BJ (cell line): Measurements from ENCODE around the gene COTL1. TPM values are rescaled to one million over a fixed set of nuclear protein-coding genes. Genes with fewer than 3 reads are reported as not detected.

ENCODE experiments used
- CTCF ChIA-PET: fragments of 350-600 bp; formaldehyde crosslinking; extraction: SDS; loops from one replicate; lab custom pipeline; 2021; ENCODE audit warnings: antibody characterized with exemption, inconsistent platforms; lab: Yijun Ruan, JAX
- POLR2A ChIA-PET: fragments of 300-600 bp; sonication (Branson Sonifier 250); formaldehyde crosslinking; extraction: SDS; loops from one replicate; lab custom pipeline; 2021; ENCODE audit warnings: antibody characterized with exemption; lab: Charles Lee
- DNase-seq: peaks from one replicate; pipeline ENCODE4 v3.0.0-alpha.2; 2011; ENCODE audit warnings: low read depth
- H3K27me3 ChIP-seq: 2 replicates; pipeline ENCODE4 v1.6.0; 2011; ENCODE audit warnings: low read length; ENCODE audit not compliant: control insufficient read depth, insufficient read depth
- H3K36me3 ChIP-seq: 2 replicates; pipeline ENCODE4 v1.5.1; 2011; ENCODE audit warnings: low read length; ENCODE audit not compliant: control insufficient read depth, insufficient read depth
- H3K4me3 ChIP-seq: 2 replicates; pipeline ENCODE4 v1.5.1; 2011; ENCODE audit warnings: low read depth, mild to moderate bottlenecking, control low read depth, low read length
- polyA plus RNA-seq: library from polyadenylated mRNA; depleted of rRNA; stranded (reverse); fragments of >200 nt; gene quantifications from 2 replicates; pipeline ENCODE4 v1.2.3, GENCODE V29; 2011
- TF ChIP-seq, protein P1 (sequence below): IDR thresholded peaks from 2 replicates; pipeline ENCODE4 v1.5.1; 2011; ENCODE audit warnings: low read depth, mild to moderate bottlenecking, control low read depth, inconsistent platforms, low read length, moderate library complexity; ENCODE audit not compliant: insufficient read depth

Gene COTL1
- polyA plus RNA-seq, 1 experiment: 166 TPM

DNA sequence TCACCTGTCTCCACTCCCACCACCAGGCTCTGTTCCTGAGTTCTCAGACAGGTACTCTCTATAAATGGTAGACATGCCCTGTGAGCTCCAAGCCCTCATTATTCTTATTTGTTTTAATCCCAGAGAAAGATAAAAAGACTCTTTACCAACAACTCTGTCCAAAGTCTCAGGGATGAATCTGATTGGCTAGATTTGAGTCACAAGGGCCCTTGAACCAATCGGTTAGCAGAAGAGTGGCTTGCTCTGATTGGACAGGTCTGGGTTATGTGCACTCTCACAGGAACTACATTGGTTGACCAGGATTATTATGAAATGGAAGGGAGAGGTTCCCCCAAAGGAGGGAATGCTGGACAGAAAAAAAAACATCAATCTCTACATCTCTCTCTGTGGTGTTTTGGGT is 7.5 kb downstream of the COTL1 start:
- CTCF ChIA-PET: interaction anchor here (1.2 kb wide), 1 partner anchor 12 kb away, joined by 4 read pairs; no protein-coding TSS in a partner anchor

DNA sequence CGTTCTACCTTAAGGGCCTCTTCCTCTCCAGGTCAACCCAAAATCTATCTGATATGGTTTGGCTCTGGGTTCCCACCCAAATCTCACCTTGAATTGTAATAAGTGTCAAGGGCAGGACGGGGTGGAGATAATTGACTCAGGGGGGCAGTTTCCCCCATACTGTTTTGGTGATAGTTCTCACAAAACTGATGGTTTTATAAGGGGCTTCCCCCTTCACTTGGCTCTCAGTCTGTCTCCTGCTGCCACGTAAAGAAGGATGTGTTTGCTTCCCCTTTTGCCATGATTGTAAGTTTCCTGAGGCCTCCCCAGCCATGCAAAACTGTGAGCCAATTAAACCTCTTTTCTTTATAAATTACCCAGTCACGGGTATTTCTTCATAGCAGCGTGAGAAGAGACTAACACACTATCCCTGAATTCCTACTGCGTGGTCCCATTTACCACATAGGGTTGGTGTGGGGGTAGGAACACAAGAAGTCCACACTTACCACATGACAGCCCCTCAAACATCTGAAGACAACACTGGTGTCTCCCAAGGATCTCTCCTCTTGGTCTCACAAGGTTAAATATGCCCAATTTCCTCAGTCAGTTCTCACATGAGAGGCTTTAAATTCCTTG is 8.2 kb downstream of the COTL1 start:
- Histone ChIP-seq H3K27me3 (no peaks in the 10 kb centered on the region), H3K36me3 (peaks cover 3% of the 10 kb centered on the region), H3K4me3 (no peak overlapping the region)
- DNase-seq: no peak
- CTCF ChIA-PET: no interaction called here
- TF ChIP-seq, protein P1, sequence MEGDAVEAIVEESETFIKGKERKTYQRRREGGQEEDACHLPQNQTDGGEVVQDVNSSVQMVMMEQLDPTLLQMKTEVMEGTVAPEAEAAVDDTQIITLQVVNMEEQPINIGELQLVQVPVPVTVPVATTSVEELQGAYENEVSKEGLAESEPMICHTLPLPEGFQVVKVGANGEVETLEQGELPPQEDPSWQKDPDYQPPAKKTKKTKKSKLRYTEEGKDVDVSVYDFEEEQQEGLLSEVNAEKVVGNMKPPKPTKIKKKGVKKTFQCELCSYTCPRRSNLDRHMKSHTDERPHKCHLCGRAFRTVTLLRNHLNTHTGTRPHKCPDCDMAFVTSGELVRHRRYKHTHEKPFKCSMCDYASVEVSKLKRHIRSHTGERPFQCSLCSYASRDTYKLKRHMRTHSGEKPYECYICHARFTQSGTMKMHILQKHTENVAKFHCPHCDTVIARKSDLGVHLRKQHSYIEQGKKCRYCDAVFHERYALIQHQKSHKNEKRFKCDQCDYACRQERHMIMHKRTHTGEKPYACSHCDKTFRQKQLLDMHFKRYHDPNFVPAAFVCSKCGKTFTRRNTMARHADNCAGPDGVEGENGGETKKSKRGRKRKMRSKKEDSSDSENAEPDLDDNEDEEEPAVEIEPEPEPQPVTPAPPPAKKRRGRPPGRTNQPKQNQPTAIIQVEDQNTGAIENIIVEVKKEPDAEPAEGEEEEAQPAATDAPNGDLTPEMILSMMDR: no peak
- POLR2A ChIA-PET: no interaction called here

More for the DNA sequence above, 7.5 kb downstream of the COTL1 start:
- POLR2A ChIA-PET: no interaction called here
- no peak overlapping the region for H3K4me3 ChIP-seq
- DNase-seq: no peak
- TF ChIP-seq, protein P1: no peak
- peaks cover 5% of the 10 kb centered on the region for H3K36me3 ChIP-seq
- no peaks in the 10 kb centered on the region for H3K27me3 ChIP-seq

DNA sequence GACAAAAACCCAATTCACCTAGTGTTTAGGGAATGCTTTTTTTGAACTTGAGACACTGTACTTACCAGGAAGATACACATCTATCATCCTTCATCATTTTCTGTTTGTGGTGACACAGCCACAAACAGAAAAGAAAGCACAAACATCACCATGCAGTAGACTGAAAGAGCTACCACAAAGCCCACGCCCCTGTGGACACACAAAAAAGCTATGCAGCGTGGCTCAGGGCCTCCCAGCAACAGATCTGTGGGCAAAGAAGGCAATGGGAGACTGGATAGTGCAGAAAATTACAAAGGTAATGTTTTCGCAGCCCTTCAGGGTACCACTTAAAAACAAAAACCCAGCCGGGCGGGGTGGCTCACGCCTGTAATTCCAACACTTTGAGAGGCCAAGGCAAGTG is 9.6 kb downstream of the COTL1 start:
- ChIA-PET POLR2A (no interaction called here), CTCF (no interaction called here)
- TF ChIP-seq, protein P1: no peak
- peaks cover 2% of the 10 kb centered on the region for H3K36me3 ChIP-seq
- no peaks in the 10 kb centered on the region for H3K27me3 ChIP-seq
- no peak overlapping the region for H3K4me3 ChIP-seq
- DNase-seq: no peak

DNA sequence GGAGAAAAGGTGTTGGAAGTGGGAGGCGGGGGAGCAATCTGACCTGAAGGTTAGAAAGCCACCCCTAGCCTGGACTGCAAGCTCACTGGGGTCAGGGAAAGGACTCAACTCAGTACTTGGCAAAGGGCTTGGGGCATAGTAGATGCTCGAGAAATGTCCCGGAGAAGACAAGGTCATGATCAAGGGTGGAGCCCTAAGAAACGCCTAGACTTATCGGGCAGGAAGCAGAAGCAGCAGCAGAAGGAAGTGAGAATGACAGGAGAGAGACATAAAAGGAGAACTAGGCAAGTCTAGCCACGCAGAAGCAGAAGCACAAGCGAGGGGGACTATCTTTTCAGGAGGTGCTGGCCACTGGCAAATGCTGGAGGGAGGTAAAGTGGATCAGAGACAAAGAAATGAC is 10.2 kb downstream of the COTL1 start:
- TF ChIP-seq, protein P1: no peak
- DNase-seq: no peak
- Histone ChIP-seq H3K4me3 (no peak overlapping the region), H3K36me3 (peaks cover 2% of the 10 kb centered on the region), H3K27me3 (no peaks in the 10 kb centered on the region)
- CTCF ChIA-PET: no interaction called here
- POLR2A ChIA-PET: no interaction called here

DNA sequence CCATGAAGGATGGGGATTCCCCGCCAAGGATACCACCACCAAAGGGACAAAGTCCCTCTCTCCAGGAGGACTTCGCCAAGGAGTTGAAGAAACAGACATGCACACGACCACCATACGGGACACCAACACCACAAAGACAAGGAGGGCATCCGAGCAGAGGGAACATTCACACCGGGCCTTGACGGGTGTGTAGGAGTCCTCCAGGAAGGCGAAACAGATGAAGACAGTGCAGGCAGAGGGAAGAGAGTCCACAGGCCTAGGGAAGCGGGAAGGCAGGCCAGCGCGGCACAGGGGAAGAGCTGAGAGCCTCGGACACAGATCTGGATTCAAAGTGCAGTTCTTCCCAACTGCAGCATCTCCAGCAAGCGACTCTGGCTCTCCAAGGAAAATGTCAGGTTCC is 10.8 kb downstream of the COTL1 start:
- peaks cover 2% of the 10 kb centered on the region for H3K36me3 ChIP-seq
- CTCF ChIA-PET: interaction anchor here (0.5 to 1.5 kb wide), 2 partner anchors 13 to 96 kb away, joined by 3 read pairs; no protein-coding TSS in a partner anchor
- POLR2A ChIA-PET: no interaction called here

More for the DNA sequence above, 10.8 kb downstream of the COTL1 start:
- DNase-seq: no peak
- no peak overlapping the region for H3K4me3 ChIP-seq
- TF ChIP-seq, protein P1: no peak
- H3K27me3 ChIP-seq: no peaks in the 10 kb centered on the region
